Measurements from ENCODE around the gene TULP4.

TULP4 gene

DNA sequence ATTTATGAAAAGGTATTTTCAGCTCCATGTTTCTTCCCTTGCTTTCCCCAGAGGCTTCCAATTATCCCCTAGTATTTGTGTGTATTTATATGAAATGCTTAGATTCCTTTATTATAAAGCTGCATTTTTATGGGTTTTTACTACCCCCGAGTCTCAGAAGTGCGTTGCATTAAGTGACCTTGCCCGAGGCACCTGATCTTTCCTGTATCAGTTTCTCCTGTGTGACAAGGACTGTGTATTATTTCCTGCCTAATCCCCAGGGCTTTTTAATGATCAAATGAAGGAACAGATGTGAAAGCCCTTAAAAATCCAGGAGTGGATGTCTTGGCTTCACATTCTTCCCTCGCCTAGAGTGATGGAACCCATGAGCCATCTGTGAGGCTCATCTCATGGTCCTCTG is 118.8 kb downstream of the TULP4 start:
- TF ChIP-seq, protein P1, sequence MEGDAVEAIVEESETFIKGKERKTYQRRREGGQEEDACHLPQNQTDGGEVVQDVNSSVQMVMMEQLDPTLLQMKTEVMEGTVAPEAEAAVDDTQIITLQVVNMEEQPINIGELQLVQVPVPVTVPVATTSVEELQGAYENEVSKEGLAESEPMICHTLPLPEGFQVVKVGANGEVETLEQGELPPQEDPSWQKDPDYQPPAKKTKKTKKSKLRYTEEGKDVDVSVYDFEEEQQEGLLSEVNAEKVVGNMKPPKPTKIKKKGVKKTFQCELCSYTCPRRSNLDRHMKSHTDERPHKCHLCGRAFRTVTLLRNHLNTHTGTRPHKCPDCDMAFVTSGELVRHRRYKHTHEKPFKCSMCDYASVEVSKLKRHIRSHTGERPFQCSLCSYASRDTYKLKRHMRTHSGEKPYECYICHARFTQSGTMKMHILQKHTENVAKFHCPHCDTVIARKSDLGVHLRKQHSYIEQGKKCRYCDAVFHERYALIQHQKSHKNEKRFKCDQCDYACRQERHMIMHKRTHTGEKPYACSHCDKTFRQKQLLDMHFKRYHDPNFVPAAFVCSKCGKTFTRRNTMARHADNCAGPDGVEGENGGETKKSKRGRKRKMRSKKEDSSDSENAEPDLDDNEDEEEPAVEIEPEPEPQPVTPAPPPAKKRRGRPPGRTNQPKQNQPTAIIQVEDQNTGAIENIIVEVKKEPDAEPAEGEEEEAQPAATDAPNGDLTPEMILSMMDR (conservative IDR thresholded peaks at IDR 0.05): no peak
- no peak overlapping the region for H3K27ac ChIP-seq

DNA sequence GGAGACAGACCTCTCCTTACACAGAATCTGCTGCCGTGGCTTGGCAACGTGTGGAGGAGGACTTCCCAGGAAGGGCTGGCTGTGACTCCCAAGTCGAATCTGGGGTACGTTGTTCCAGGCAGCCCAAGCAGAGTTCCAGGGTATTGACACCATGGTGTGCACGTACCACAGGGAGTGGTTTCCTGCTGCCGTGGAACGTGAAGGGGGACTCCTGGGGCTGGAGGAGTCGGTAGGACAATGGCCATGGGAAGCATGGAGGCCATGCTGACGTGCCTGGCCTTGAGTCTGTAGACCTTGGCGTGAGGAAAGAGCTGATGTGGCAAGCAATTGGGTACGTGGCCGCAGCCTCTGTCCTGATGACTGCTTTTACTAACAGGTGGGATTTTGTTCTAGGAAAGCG is 119.3 kb downstream of the TULP4 start:
- TF ChIP-seq, protein P1 (conservative IDR thresholded peaks at IDR 0.05): no peak
- H3K27ac ChIP-seq: no peak overlapping the region

DNA sequence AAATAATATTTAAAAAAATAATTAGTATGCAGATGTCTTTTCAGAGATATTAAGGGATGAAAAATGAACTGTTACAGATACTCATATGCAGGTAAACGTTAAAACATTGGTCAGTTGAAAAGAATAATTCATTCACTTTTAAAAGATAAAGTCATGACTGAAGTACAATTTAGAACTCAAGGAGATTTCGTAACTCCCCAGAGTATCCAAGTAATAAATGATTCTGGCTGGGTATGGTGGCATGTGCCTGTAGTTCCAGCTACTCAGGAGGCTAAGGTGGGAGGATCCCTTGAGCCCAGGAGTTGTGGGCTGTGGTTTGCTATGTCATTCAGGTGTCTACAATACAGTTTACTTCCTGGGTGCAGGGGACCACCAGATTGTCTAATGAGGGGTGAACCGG is 125.3 kb downstream of the TULP4 start:
- TF ChIP-seq, protein P1 (conservative IDR thresholded peaks at IDR 0.05): no peak
- no peak overlapping the region for H3K27ac ChIP-seq

DNA sequence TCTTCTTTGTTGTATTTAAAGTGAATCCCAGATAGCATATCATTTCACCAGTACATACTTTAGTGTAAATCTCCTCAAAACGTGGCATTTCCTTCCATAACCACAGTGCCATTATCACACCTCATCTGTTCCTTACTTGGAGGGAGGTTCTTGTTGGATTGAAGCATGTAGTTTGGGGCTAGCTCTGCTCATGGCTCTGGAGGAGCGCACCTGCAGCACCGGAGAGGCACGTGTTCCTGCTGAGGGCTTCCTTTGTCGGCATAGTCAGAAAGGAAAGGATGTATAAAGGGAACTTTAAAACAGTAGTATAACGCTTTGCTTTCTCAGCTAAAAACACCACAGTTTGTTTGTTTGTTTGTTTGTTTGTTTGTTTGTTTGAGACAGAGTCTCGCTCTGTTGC is 126.0 kb downstream of the TULP4 start:
- TF ChIP-seq, protein P1 (conservative IDR thresholded peaks at IDR 0.05): no peak
- no peak overlapping the region for H3K27ac ChIP-seq

DNA sequence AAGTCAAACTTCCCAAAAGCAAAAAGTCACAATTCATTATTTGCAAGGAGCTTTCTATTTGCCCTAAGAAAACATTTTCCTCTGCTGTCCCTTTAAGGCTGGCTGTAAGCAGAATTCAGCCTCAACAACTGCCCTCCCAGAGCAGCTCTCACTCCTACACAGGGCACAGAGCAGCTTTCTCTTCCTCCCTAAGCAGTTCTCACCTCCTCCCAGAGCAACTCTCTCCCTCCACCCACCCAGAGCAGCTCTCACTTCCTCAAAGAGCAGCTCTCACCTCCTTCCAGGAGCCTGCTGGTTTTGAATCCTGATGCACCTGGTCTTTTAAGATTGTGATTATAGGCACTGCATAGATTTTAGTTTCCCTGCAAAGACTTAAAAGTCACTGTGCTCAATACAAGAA is 127.0 kb downstream of the TULP4 start:
- no peak overlapping the region for H3K27ac ChIP-seq
- TF ChIP-seq, protein P1 (conservative IDR thresholded peaks at IDR 0.05): no peak

DNA sequence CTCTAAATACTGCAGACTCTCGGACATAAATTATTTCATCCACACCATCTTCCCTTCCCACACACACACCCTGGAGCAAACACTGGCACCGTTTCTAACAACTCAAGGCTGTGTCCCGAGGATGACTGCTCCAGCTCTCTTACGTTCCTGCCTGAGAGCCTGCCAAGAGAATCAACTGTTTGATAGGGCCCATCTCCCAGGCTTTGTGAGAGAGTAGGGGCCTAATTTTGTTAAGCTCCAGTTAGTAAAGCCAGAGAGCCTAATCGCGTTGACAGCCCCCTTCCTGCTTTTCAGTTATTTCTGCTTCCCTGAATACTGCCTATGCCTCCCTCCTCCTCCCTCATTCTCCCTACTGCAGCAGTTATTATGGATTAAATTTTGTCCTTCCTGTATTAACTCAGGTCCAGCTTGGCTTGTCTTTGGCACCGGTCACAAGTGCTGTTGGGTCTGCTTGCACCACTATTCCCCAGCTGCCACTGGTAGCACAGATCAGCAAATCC is 129.5 kb downstream of the TULP4 start:
- TF ChIP-seq, protein P1 (conservative IDR thresholded peaks at IDR 0.05): no peak
- no peak overlapping the region for H3K27ac ChIP-seq

DNA sequence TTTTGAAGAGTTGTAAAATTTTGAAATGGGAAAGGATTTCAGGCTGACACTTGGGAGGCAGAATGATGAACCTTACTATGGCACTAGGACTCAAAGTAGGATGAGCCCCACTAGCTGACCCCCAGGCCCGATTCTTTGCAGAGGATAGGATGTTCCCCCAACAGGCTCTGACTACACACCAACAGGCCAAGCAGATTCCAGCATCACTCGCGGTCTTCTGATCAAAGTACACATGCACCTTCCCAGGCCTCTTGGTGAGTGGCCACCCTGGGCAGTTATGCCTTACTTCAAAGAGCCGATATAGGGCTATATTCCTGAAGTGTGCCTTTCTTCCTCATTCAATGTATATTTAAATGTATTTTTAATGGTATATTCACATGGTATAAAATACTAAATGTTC is 130.0 kb downstream of the TULP4 start:
- TF ChIP-seq, protein P1 (conservative IDR thresholded peaks at IDR 0.05): no peak
- no peak overlapping the region for H3K27ac ChIP-seq
